Smooth muscle cell (in vitro differentiated cells): Measurements from ENCODE around the gene CDC14A. TPM values are rescaled to one million over a fixed set of nuclear protein-coding genes. Genes with fewer than 3 reads are reported as not detected.
"Not testable (repeated sequence)": the region's sequence is repeated elsewhere in the genome, so short reads cannot be mapped to it uniquely, and the experiment has no call there.

Experiments
- DNase-seq: peaks from one replicate; lab custom pipeline; 2025; ENCODE audit not compliant: unreplicated experiment; lab: John Stamatoyannopoulos, UW
- H2AFZ ChIP-seq: fragments of 200-600 bp; sonication (generic); 2 replicates; pipeline ENCODE4 v1.6.0; 2016; ENCODE audit warnings: antibody characterized with exemption, low read depth, mild to moderate bottlenecking
- H3F3A ChIP-seq: fragments of 200-600 bp; sonication (generic); 2 replicates; pipeline ENCODE4 v1.6.0; 2017; ENCODE audit warnings: antibody characterized with exemption, low read depth
- H3K27ac ChIP-seq: fragments of 200-600 bp; sonication (generic); 2 replicates; pipeline ENCODE4 v1.5.1; 2016; ENCODE audit warnings: low read depth, mild to moderate bottlenecking
- H3K27me3 ChIP-seq: fragments of 200-600 bp; sonication (generic); 2 replicates; pipeline ENCODE4 v1.6.1; 2016; ENCODE audit warnings: low read depth, mild to moderate bottlenecking
- H3K36me3 ChIP-seq: fragments of 200-600 bp; sonication (generic); 2 replicates; pipeline ENCODE4 v1.5.1; 2016; ENCODE audit warnings: low read depth
- H3K4me1 ChIP-seq: fragments of 200-600 bp; sonication (generic); 2 replicates; pipeline ENCODE4 v1.5.1; 2016; ENCODE audit warnings: low read depth
- H3K4me2 ChIP-seq: fragments of 200-600 bp; sonication (generic); 2 replicates; pipeline ENCODE4 v1.6.0; 2016; ENCODE audit warnings: mild to moderate bottlenecking
- H3K4me3 ChIP-seq: fragments of 200-600 bp; sonication (generic); 2 replicates; pipeline ENCODE4 v1.5.1; 2016; ENCODE audit warnings: mild to moderate bottlenecking
- H3K79me2 ChIP-seq: fragments of 200-600 bp; sonication (generic); 2 replicates; pipeline ENCODE4 v1.6.0; 2016; ENCODE audit warnings: low read depth, mild to moderate bottlenecking
- H3K9ac ChIP-seq: fragments of 200-600 bp; sonication (generic); 2 replicates; pipeline ENCODE4 v1.6.0; 2016; ENCODE audit warnings: low read depth
- H3K9me3 ChIP-seq: fragments of 200-600 bp; sonication (generic); replicated peaks from 2 replicates; pipeline ENCODE4 v1.5.1; 2016; ENCODE audit warnings: low read depth
- H4K20me1 ChIP-seq: fragments of 200-600 bp; sonication (generic); 2 replicates; pipeline ENCODE4 v1.6.0; 2016; ENCODE audit warnings: low read depth
- WGBS: methylation state at CpG from one replicate; pipeline ENCODE4 v1.1.7; 2016; ENCODE audit warnings: low lambda C conversion rate; 5-methylcytosine and 5-hydroxymethylcytosine counted together
- polyA plus RNA-seq: library from polyadenylated mRNA; unstranded; fragments of >200 nt; fragmentation: Nextera tagmentation; extraction: Ambion mirVana; gene quantifications from 2 replicates; pipeline ENCODE4 v1.2.1, GENCODE V29; 2016
- total RNA-seq: library from RNA; depleted of rRNA; stranded (reverse); fragments of >200 nt; gene quantifications from 2 replicates; pipeline ENCODE4 v1.2.3, GENCODE V29; 2014
- TF ChIP-seq, protein P1 (sequence below): fragments of 200-600 bp; sonication (generic); IDR thresholded peaks from 2 replicates; pipeline ENCODE4 v1.5.1; 2017; ENCODE audit warnings: borderline replicate concordance, mild to moderate bottlenecking, antibody characterized with exemption; ENCODE audit not compliant: insufficient read depth, poor library complexity, severe bottlenecking

Gene CDC14A
- total and polyA plus RNA-seq, 2 experiments from 2014 or later = 2.8 to 15.9 TPM

DNA sequence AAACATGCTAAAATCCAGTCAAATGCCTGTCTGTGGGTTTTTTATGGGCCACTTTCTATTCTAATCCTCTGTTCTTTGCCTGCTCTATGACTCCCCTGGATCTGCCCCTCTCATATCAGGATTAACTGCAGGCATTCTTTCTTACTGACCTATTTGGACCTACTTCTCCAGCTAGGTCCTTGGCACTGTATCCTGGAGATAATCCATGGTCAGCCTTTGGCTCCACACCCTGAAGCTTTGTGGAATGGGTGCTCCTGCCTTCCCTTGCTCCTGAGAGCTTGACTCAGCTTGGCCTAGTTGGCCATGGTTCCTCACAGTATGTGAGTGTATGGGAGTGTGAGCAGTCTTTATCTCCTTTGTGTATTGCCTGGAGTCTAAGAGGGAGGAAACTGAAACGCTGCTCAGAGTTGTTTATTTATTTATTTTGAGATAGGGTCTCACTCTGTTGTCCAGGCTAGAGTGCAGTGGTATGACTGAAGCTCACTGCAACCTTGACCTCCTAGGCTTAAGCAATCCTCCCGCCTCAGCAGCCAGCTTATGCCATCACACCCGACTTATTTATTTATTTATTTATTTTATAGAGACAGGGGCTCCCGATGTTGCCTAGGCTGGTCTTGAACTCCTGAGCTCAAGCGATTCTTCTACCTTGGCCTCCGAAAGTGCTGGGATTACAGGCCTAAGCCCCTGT, 28.7 kb upstream of the CDC14A start:
- H3K9me3 ChIP-seq = no peaks in the 10 kb centered on the region
- H3K27ac ChIP-seq = peak overlapping the region; percentile 10
- peak overlapping the region; percentile 46 for H2AFZ ChIP-seq
- no peaks in the 10 kb centered on the region for H3F3A ChIP-seq
- no peak overlapping the region for H3K4me3 ChIP-seq
- no peaks in the 10 kb centered on the region for H3K27me3 ChIP-seq
- no peak overlapping the region for H3K4me2 ChIP-seq
- WGBS = 90% methylated on average over 6 of the region's 6 CpGs
- no peak for DNase-seq
- H3K36me3 ChIP-seq = no peaks in the 10 kb centered on the region
- H3K4me1 ChIP-seq = no peaks in the 10 kb centered on the region
- no peaks in the 10 kb centered on the region for H3K79me2 ChIP-seq
- H4K20me1 ChIP-seq = no peaks in the 10 kb centered on the region
- no peak overlapping the region for H3K9ac ChIP-seq
- TF ChIP-seq, protein P1, sequence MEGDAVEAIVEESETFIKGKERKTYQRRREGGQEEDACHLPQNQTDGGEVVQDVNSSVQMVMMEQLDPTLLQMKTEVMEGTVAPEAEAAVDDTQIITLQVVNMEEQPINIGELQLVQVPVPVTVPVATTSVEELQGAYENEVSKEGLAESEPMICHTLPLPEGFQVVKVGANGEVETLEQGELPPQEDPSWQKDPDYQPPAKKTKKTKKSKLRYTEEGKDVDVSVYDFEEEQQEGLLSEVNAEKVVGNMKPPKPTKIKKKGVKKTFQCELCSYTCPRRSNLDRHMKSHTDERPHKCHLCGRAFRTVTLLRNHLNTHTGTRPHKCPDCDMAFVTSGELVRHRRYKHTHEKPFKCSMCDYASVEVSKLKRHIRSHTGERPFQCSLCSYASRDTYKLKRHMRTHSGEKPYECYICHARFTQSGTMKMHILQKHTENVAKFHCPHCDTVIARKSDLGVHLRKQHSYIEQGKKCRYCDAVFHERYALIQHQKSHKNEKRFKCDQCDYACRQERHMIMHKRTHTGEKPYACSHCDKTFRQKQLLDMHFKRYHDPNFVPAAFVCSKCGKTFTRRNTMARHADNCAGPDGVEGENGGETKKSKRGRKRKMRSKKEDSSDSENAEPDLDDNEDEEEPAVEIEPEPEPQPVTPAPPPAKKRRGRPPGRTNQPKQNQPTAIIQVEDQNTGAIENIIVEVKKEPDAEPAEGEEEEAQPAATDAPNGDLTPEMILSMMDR = no peak

DNA sequence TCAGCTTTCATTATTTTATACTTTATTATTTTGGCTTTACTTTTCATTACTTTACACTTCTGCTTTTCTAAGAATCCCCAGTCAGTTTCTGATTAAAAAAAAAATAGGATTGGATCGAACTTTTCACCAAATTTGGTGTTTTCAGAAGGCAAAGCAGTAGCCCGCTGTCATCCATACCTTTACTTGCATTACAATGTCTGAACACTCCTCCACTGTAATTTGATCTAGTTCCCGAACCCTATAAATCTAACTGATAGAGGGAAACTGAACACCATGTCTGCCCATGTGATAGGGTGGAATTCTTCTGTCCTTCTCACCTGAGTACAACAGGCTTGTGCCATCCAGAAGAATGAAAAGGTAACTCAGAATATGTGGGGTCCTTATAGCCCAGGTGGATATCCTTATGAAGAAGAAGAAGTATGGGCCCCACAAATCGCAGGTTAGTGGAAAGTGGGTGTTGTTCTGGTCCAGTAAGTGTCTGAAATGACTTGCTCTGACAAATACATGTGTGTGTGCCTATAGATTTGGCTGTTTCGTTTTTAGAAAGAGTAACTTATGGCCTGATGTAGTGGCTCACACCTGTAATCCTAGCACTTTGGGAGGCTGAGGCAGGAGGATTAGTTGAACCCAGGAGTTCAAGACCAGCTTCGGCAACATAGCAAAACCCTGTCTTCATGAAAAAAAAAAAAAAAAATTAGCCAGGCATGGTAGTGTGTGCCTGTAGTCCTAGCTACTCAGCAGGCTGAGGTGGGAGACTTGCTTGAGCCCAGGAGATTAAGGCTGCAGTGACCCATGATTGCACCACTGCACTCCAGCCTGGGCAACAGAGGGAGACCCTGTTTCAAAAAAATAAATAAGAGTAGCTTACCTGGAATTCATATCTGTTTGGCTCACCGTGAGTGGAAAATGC, 26.6 kb upstream of the CDC14A start:
- Histone ChIP-seq H3K36me3 (no peaks in the 10 kb centered on the region), H3K27ac (no peak overlapping the region), H3K79me2 (no peaks in the 10 kb centered on the region), H3K9ac (no peak overlapping the region), H3K27me3 (no peaks in the 10 kb centered on the region), H3K4me1 (no peaks in the 10 kb centered on the region), H3F3A (no peaks in the 10 kb centered on the region), H2AFZ (no peak overlapping the region), H3K4me2 (no peak overlapping the region), H3K4me3 (no peak overlapping the region), H3K9me3 (no peaks in the 10 kb centered on the region), H4K20me1 (no peaks in the 10 kb centered on the region)
- TF ChIP-seq, protein P1 = no peak
- WGBS = 80% methylated on average over 7 of the region's 7 CpGs
- DNase-seq = no peak

DNA sequence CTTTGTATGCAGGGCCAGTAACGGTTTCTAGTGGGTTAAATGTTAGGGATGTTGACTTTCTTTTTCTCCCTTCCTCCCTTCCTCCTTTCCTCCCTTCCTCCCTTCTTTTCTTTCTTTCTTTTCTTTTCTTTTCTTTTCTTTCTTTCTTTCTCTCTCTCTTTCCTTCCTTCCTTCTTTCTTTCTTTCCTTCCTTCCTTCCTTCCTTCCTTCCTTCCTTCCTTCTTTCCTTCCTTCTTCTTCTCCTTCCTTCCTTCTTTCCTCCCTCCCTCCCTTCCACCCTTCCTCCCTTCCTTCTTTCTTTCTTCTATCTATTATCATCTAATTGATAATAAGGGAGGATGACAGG, 26.0 kb upstream of the CDC14A start:
- 93% methylated on average over 1 of the region's 1 CpG for WGBS
- not testable (repeated sequence) for H3K9me3 ChIP-seq, H3K27ac ChIP-seq, H4K20me1 ChIP-seq, H2AFZ ChIP-seq, H3K4me3 ChIP-seq, H3F3A ChIP-seq, H3K27me3 ChIP-seq, H3K4me2 ChIP-seq, H3K79me2 ChIP-seq, H3K9ac ChIP-seq, H3K4me1 ChIP-seq, H3K36me3 ChIP-seq, DNase-seq

DNA sequence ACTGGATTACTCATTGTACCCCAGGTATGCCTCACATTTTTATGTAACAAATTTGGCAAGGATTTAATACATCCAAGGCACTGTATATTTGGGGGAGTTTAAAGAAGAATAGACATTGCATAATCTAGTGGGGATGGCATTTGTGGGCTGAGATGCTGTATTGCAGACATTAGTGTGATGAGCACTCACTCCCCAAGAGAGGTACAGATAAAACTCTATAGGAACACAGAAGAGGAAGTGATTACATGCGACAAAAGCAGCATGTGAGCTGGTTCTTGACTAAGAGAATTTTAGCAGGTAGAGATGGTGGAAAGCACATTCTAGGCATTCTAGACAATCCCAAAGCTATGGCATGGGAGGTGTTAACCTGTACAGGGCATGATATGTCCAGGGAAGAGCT, 24.2 kb upstream of the CDC14A start:
- Histone ChIP-seq H3K79me2 (no peaks in the 10 kb centered on the region), H3K27ac (no peak overlapping the region), H4K20me1 (no peaks in the 10 kb centered on the region), H3K4me1 (no peaks in the 10 kb centered on the region), H3K9ac (no peak overlapping the region), H3K36me3 (no peaks in the 10 kb centered on the region), H3K27me3 (no peaks in the 10 kb centered on the region), H3K4me3 (no peak overlapping the region), H3K4me2 (no peak overlapping the region), H3K9me3 (no peaks in the 10 kb centered on the region), H2AFZ (no peak overlapping the region), H3F3A (no peaks in the 10 kb centered on the region)
- WGBS = 96% methylated on average over 1 of the region's 1 CpG
- TF ChIP-seq, protein P1 = no peak
- no peak for DNase-seq

DNA sequence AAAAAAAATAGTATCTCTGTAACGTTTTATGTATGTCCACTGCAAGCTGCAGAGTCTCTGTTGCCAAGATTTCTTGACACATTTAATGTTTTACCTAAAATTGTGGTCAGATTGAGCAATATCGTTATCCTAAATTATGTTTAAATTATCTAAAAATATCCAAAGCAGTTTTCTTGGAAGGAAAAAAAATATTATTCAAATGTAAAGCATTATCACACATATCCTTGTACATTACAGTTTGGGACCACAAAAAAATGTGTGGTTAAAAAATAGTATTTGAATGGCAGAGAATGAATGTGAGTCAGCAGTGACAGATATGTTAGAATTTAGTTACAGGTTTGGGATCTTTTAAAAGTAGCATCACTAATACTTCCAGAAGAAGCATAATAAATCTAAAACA, 21.2 kb upstream of the CDC14A start:
- H3K4me3 ChIP-seq, H3K79me2 ChIP-seq, H3K4me1 ChIP-seq, H3K4me2 ChIP-seq, H3F3A ChIP-seq, DNase-seq, H3K36me3 ChIP-seq, H3K9me3 ChIP-seq, H2AFZ ChIP-seq, H3K27me3 ChIP-seq, H4K20me1 ChIP-seq, H3K27ac ChIP-seq, H3K9ac ChIP-seq: not testable (repeated sequence)
- WGBS = 76% methylated on average over 2 of the region's 2 CpGs
